ENCODE data around the gene SMIM14.
A peak's percentile ranks its signal among the peaks of the same experiment; 100 is the strongest.

SMIM14 gene

GRCh38 chr4:39530682-39531081 is 108.0 kb downstream of the SMIM14 start:
- FAIRE-seq (no peak), DNase-seq (ENCODE audit: insufficient read length, low spot score) (no peak)
- TF ChIP-seq CTCF (IDR thresholded peaks at IDR 0.05; ENCODE audit: insufficient read depth, missing control alignments), result no peak

- no peak for FAIRE-seq
- no peak for TF ChIP-seq CTCF (IDR thresholded peaks at IDR 0.05; ENCODE audit: insufficient read depth, missing control alignments)
Observed at GRCh38 chr4:39529534-39529933, 109.1 kb downstream of the SMIM14 start.

GRCh38 chr4:39528061-39528465 is 110.6 kb downstream of the SMIM14 start:
- no peak for DNase-seq (ENCODE audit: insufficient read length, low spot score)
- no peak for FAIRE-seq

More at GRCh38 chr4:39529534-39529933, 109.1 kb downstream of the SMIM14 start:
- DNase-seq (ENCODE audit: insufficient read length, low spot score), result no peak

GRCh38 chr4:39527296-39528060 is 111.2 kb downstream of the SMIM14 start, which contains the start of gene UGDH:
UGDH (minus strand) TSS chr4:39527439; CDS start chr4:39521512, 5,927 bp downstream.
- no peak for FAIRE-seq
- TF ChIP-seq CTCF (IDR thresholded peaks at IDR 0.05; ENCODE audit: insufficient read depth, missing control alignments), result no peak

More at GRCh38 chr4:39528061-39528465, 110.6 kb downstream of the SMIM14 start:
- TF ChIP-seq CTCF (IDR thresholded peaks at IDR 0.05; ENCODE audit: insufficient read depth, missing control alignments), result no peak

GRCh38 chr4:39526765-39527295 is 111.8 kb downstream of the SMIM14 start:
- TF ChIP-seq CTCF (IDR thresholded peaks at IDR 0.05; ENCODE audit: insufficient read depth, missing control alignments), result no peak
- FAIRE-seq (no peak), DNase-seq (ENCODE audit: insufficient read length, low spot score) (no peak)

More at GRCh38 chr4:39527296-39528060, 111.2 kb downstream of the SMIM14 start, which contains the start of gene UGDH:
- peak; percentile 85 for DNase-seq (ENCODE audit: insufficient read length, low spot score)

- DNase-seq (ENCODE audit: insufficient read length, low spot score), result no peak
- TF ChIP-seq CTCF (IDR thresholded peaks at IDR 0.05; ENCODE audit: insufficient read depth, missing control alignments), result peak; percentile 11
- FAIRE-seq, result no peak
Observed at GRCh38 chr4:39525822-39526690, 112.6 kb downstream of the SMIM14 start.

Measured in D721Med (cell line).